Stimulated activated CD4-positive, alpha-beta T cell treated with anti-CD3 and anti-CD28 coated beads, Interleukin-12 subunit alpha, Interleukin-12 subunit beta, amount 100 ng/mL, for 48 hours (primary cell): ENCODE measurements around the gene SETMAR.
A peak's percentile ranks its signal among the peaks of the same experiment; 100 is the strongest.
"Not testable (repeated sequence)": the region's sequence is repeated elsewhere in the genome, so short reads cannot be mapped to it uniquely, and the experiment has no call there.

Source experiments
- DNase-seq, 3 donors: peaks; one replicate each; pipeline ENCODE4 v3.0.0-alpha.2; 2020; ENCODE audit warnings: low read depth in 2 of 3, low spot score in 1 of 3

Gene SETMAR

DNA sequence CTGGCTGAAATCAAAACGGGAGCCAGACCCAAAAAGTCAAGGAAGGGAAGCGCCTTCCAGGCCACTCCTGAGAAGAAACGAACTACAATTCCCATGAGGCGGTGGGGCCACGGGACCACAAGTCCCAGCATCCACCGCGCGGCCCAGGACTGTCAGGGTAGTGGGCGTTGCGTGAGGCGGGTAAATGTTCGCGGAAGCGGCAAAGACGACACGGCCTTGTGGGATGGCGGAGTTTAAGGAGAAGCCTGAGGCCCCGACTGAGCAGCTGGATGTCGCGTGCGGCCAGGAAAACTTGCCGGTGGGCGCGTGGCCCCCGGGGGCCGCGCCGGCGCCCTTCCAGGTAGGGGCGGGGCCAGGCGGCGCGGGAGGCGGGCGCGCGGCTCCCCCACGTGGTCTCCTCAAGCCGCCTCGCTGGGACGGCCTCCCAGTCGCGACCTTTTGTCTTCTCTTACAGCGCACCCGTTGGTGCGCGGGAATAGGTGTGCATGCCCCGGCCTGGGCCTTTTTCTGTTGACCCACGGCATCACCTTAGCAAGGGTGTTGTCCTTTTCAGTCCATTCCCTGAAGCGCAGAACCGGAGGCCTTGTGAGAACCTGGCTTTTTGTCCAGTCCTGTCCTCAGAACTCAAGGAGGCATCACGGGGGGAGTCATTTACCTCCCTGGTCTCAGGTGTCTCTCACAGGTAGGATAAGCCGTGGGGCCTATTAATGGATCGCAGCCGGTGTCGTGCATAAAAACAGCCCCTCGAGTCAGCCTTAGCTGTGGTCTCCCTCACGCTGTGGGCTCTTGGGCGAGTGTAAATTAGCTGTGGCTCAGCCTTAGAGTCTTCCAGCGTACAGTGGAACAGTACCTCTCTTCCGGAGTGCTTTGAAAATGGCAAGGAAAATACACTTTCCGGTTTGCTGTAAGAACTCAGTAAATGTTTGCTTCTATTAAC, at the start of gene SETMAR:
SETMAR (plus strand) TSS at position 183 of the 937 bp plus-strand sequence; CDS start at position 185, 2 bp downstream.
- DNase-seq: peak; percentile 81 to 84 (median 83)

DNA sequence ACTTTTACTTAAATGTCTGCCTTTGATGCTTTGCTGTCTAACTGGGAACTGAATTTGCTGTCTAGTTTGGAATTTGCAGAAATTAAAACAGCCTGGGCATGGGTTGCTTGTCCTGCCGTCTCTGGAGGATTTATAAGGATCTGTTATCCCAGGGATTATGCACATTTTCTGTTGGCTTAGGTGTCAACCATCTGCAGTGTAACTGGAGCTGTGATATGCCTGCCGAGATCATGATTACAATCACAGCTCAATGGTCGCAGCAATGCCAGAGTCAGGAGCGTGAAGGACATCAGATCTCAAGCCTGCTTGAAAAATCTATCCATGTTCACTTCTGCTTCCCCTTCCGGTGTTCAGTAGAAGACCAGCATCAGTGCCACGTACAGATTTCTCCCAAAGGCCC, 41.8 kb upstream of the SETMAR start:
- no peak for DNase-seq

DNA sequence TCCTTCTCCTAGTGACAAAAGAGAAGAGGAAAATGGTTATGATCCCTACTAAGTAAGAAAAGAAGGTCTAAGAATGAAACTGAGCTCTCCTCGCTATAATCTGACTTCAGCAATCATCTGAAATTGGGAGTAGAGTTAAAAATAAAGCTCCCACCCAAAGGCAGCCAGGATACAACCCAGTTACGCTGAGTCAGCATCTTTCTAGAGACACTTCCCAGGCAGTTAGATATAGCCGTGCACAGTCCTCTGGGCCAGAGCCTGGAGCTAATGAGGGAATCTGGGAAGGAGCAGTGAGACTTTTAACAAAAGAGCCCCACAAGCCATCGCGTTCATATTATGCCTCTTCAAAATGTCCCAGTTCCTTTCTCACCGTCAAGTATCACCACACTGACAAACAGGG, 39.1 kb upstream of the SETMAR start:
- no peak for DNase-seq

- no peak for DNase-seq
Observed at GRCh38 chr3:4270720-4271119, 32.4 kb upstream of the SETMAR start.

GRCh38 chr3:4271834-4272233, 31.3 kb upstream of the SETMAR start:
- DNase-seq: no peak

DNA sequence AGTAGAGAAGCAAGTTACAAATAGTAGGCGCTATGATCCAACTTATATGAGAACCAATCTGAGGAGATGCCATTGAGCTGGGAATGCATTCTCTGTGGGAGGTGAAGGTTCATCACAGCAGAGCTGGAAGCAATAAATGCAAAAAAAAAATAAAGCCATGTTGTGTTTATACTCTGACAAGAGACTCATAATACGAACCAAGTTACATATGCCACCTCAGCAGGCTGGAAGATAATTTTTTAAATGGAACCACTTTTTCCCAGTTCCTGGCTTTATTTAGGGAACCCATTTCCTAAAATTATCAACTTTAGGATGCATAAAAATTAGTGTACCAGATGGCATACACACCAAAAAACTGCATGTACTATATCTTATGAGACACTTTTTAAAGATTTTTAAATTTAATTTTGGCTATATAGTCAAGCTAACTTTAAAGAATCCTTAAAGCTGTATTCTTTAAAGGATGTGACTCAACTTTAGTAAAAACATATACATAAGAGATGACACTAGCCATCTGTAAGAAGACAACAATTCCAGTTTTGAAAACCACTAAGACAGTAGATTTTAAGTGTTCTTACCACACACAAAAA, 23.6 kb upstream of the SETMAR start:
- DNase-seq: no peak

- no peak for DNase-seq
Observed at GRCh38 chr3:4281991-4282390, 21.2 kb upstream of the SETMAR start.

GRCh38 chr3:4284865-4285264, 18.3 kb upstream of the SETMAR start:
- no peak for DNase-seq

DNA sequence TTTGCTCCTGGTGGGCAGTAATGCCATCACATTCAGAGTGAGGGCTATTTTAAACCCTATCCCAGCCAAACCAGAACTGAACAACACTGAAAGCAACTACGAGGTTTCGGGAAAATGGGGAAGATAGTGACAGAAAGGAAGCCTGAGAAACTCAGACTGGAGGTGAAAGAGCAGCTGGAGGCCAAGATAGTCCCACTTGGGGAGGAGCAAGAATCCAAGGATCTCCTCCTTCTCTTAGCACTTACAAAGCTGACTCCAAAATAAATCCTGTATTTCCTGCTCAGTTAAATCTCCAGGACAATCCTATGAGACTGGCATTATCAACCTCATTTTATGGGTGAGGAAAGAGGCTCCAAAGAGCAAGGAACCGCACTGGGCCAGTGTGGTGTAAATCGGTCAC, 14.1 kb upstream of the SETMAR start:
- DNase-seq: no peak

- DNase-seq: peak in 1 of 3 donors; percentile 40
Observed at GRCh38 chr3:4290272-4290893, 12.8 kb upstream of the SETMAR start.

GRCh38 chr3:4292301-4292700, 10.9 kb upstream of the SETMAR start:
- DNase-seq: no peak

GRCh38 chr3:4294616-4295327, 8.4 kb upstream of the SETMAR start:
- no peak for DNase-seq

DNA sequence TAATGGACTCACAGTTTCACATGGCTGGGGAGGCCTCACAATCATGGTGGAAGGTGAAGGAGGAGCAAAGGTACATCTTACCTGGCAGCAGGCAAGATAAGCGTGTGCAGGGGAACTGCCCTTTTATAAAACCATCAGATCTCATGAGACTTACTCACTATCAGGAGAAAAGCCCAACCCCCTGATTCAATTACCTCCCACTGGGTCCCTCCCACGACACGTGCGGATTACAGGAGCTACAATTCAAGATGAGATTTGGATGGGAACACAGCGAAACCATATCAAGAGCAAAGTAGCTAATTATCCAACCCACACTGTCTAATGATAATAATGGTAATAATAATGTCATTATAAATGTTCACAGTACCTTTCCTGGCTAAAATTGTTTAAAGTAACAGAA, 6.7 kb upstream of the SETMAR start:
- not testable (repeated sequence) for DNase-seq

DNA sequence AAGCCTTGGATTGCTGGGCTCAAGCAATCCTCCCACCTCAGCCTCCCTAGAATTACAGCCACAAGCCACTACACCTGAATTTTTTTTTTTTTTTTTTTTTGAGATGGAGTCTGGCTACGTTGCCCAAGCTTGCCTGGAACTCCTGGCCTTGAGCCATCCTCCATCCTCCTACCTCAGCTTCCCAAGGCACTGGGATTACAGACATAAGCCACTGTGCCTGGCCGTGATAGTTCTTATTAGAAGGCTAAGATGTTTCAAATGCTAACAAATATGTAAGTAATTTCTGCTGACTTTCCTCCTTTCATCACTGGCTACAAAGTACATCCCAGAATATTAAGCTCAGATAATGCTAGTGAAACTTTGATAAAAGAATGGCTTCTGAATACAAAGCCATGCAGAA, 5.7 kb upstream of the SETMAR start:
- DNase-seq: no peak

DNA sequence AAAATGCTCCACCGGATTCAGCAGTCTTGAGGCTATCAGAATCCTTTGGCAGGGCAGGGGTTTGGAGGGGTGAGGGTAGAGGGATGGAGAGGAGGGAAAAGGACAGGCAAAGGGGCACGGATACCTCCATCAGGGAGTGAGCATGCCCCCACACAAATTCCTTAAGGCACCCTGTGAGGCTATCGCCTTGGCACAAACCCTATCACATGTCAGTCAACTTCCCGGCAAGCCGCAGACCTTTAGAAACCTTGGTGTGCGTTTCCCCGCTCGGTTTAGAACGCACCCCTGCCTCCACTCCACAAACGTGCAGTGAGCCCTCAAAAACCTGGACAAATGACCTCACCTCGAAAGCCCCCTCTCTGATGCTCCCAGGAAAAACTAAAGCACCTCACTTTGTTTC, 422 bp upstream of the SETMAR start:
- no peak for DNase-seq

GRCh38 chr3:4305210-4305609, 2.0 kb downstream of the SETMAR start:
- DNase-seq: not testable (repeated sequence)

DNA sequence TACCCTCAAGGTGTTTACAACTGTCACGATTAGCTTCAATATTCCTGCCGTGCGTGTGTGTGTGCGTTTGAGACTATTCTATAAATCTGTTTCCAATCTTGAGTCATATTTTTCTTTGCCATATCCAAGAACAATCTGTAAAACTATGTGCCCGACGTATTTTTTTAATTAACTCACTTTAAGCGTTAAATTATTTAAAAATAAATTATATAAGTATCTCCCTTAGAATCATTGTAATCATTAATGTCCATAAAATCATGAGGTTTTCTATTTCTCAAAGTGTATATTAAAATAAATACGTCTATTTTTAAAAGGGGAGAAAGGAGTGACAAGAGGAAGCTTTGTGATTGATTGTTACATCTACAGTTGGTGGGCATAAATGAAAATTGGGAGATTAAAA, 2.9 kb downstream of the SETMAR start:
- no peak for DNase-seq

- no peak for DNase-seq
Observed at GRCh38 chr3:4306860-4307259, 3.7 kb downstream of the SETMAR start.

DNA sequence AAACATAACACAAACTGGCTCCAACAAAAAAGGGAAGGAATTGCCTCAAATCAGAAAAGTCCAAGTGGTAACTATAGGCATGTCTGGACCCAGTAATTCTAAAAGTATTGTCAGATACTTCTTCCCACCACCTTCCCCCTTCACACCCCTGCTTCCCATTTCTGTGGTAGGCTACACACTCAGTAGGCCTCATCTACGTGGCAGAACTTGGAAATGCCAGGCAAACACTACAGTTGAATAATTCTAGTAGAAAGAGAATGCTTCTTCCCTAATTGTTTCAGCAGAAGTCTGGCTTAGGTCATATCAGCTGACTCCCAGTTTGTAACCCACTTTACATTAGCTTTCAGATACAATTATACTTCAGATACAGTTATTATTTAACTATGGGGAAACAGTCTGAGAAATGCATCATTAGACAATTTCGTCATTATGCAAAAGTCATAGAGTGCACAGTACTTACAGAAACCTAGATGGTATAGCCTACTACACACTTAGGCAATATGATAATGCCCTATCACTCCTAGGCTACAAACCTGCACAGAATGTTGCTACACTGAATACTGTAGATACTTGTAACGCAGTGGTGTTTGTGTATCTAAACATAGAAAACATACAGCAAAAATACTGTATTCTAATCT, 6.4 kb downstream of the SETMAR start:
- DNase-seq: no peak

GRCh38 chr3:4310971-4311370, 7.8 kb downstream of the SETMAR start:
- DNase-seq: no peak

DNA sequence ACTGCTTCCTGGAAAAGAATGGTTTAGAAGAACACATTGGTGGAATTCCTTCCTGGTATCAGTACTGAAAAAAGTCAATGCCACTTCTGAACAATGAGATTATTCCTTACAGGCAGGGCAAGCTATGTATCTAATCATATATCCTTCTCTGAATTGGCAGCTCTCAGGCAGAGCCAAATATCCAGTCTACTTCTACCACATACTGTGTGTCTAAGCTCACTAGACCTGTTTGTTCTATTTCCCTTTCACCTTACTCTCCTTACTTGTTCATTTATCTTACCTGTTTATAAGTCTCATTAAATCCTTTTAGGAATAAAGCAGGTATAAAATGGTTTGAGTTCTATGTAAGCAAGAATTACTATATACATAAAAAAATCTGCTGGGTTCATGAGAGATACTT, 8.3 kb downstream of the SETMAR start:
- DNase-seq: no peak
